A673 (cell line): ENCODE data around the gene RAB26.
"Not testable (repeated sequence)": the region's sequence is repeated elsewhere in the genome, so short reads cannot be mapped to it uniquely, and the experiment has no call there.

Experiments
- CTCF ChIP-seq: fragments of 300-800, 200-600 bp; sonication (generic); conservative IDR thresholded peaks from 2 replicates; pipeline ENCODE4 v1.5.1; 2017; ENCODE audit warnings: low read depth, mild to moderate bottlenecking, antibody characterized with exemption, low read length, moderate library complexity, mixed read lengths
- EZH2 ChIP-seq: fragments of 200-600 bp; sonication (generic); IDR thresholded peaks from 2 replicates; pipeline ENCODE4 v1.6.1; 2017; ENCODE audit warnings: borderline replicate concordance, low read depth, mild to moderate bottlenecking, mixed read lengths, antibody characterized with exemption, low read length; ENCODE audit not compliant: poor library complexity, severe bottlenecking

- TF ChIP-seq CTCF, EZH2: not testable (repeated sequence)
Measured at GRCh38 chr16:2105769-2106168, 42.7 kb upstream of the RAB26 start.
